ENCODE measurements around the gene ZNF853.
"Not testable (repeated sequence)": the region's sequence is repeated elsewhere in the genome, so short reads cannot be mapped to it uniquely, and the experiment has no call there.

Gene ZNF853

GRCh38 chr7:6652446-6653011 lies 37.1 kb downstream of the ZNF853 start:
- DNase-seq (ENCODE audit: low read depth in 2 of 2), result no peak

DNA sequence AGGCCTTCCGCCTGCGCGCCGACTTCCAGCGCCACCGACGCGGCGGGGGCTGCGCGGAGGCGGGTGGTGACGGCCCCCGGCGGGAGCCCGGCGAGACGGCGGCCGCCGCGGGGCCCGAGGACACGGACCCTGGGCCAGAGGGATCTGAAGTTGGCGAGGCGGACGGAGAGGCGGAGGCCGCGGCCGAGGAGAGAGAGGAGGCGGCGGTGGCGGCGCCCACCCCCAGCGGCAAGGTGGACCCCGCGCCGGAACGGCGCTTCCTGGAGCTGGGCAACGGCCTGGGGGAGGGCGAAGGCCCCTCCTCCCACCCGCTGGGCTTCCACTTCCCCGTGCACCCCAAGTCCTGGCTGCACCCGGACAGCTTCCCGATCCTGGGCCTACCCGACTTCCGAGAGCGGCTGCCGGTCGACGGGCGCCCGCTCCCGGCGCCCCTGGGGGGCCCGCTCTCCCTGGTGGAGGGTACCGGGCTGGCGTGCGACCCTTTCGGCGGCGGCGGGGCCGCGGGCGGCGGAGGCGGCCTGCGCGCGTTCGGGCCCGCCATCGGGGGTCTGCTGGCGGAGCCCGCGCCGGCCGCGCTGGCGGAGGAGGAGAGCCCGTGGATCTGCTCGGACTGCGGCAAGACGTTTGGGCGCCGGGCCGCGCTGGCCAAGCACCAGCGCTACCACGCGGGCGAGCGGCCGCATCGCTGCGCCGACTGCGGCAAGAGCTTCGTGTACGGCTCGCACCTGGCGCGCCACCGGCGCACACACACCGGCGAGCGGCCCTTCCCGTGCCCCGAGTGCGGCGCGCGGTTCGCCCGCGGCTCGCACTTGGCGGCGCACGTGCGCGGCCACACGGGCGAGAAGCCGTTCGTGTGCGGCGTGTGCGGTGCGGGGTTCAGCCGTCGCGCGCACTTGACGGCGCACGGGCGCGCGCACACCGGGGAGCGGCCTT lies 37.9 kb downstream of the ZNF853 start:
- DNase-seq (ENCODE audit: low read depth in 2 of 2), result no peak

DNA sequence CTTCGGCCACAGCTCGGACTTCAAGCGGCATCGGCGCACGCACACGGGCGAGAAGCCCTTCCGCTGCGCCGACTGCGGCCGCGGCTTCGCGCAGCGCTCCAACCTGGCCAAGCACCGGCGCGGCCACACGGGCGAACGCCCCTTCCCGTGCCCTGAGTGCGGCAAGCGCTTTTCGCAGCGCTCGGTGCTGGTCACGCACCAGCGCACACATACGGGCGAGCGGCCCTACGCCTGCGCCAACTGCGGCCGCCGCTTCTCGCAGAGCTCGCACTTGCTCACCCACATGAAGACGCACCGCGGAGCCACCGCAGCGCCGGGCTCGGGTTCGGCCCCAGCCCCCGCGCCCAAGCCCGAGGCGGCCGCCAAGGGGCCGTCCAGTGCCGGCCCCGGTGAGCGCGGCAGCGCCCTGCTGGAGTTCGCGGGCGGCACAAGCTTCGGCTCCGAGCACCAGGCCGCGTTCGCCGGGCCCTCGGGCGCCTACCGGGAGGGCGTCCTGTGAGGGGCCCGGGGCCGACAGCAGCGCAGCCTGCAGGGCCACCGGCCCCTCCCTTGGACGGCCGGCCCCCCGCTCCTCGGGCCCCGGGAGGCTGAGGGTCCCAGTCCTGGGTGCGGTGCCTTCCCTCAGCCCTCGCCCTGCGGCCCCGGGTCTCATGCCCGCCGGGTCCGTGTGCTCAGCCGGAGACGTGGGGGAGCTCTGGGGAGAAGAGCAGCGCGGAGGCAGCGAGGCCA lies 38.9 kb downstream of the ZNF853 start:
- no peak for DNase-seq (ENCODE audit: low read depth in 2 of 2)

DNA sequence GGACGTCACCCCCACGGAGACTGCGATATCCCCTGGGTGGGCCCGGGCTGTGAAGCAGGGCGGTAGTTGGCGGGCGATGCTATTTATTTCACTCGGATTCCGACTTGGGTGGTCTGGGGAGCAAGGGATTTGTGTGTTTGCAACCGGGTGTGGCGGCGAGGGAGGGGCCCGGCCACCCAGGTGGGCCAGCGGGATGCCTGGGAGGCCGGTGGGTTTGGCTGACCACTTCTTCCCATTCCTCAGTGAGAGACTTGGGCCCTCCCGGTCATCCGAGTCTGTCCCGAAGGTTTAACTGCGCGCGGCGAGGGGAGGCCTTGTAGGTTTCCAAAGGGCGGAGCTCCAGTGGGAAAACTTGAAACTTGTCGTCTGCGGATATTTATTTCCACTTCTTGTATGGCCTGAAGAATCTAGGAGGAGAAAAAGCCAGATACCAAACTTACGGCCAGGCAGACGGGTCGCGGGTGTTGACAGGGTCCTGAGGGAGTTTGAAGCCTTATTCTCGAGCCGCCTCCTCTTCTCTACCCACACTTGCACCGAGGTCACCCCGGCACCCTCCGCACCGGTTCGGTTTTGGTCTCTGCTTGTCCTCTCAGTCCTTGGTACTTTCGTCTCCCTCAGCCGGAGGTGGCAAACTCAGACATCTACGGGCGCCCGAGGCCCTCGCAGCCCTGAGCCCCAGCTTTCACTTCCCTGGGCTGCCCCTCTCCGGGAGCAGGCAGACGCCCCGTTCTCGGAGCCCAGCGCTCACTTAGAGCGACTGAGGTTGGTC lies 39.6 kb downstream of the ZNF853 start:
- no peak for DNase-seq (ENCODE audit: low read depth in 2 of 2)

GRCh38 chr7:6655636-6656385 lies 40.4 kb downstream of the ZNF853 start:
- no peak for DNase-seq (ENCODE audit: low read depth in 2 of 2)

- DNase-seq (ENCODE audit: low read depth in 2 of 2), result no peak
Observed at GRCh38 chr7:6656413-6656812, 41.0 kb downstream of the ZNF853 start.

- DNase-seq (ENCODE audit: low read depth in 2 of 2), result no peak
Observed at GRCh38 chr7:6658618-6659345, 43.4 kb downstream of the ZNF853 start.

- not testable (repeated sequence) for DNase-seq (ENCODE audit: low read depth in 2 of 2)
Observed at GRCh38 chr7:6670851-6671250, 55.4 kb downstream of the ZNF853 start.

Data from stimulated activated CD8-positive, alpha-beta memory T cell treated with anti-CD3 and anti-CD28 coated beads, Interleukin-2, amount 100 ng/mL, for 1 hour (primary cell).